Activated T-cell treated with anti-CD3 and anti-CD28 coated beads for 48 hours (primary cell): ENCODE measurements around the gene ZDHHC13.
A peak's percentile ranks its signal among the peaks of the same experiment; 100 is the strongest.

Experiments used
- DNase-seq: peaks from one replicate; pipeline ENCODE4 v3.0.0-alpha.2; 2020; ENCODE audit warnings: low read depth

ZDHHC13 gene

GRCh38 chr11:19116971-19117759 lies at the start of gene ZDHHC13:
TSS of gene ZDHHC13 (plus strand) at chr11:19117168. CDS start at chr11:19117250, 82 bp downstream.
- peak; percentile 94 for DNase-seq

GRCh38 chr11:19071255-19071654 lies 45.7 kb upstream of the ZDHHC13 start:
- peak; percentile 40 for DNase-seq

- DNase-seq = no peak
Measured at GRCh38 chr11:19072464-19072863, 44.5 kb upstream of the ZDHHC13 start.

- no peak for DNase-seq
Measured at GRCh38 chr11:19073454-19074415, 43.2 kb upstream of the ZDHHC13 start.

GRCh38 chr11:19075636-19076035 lies 41.3 kb upstream of the ZDHHC13 start:
- no peak for DNase-seq

- DNase-seq = peak; percentile 47
Measured at GRCh38 chr11:19076744-19077589, 40.0 kb upstream of the ZDHHC13 start.

GRCh38 chr11:19077965-19078364 lies 39.0 kb upstream of the ZDHHC13 start:
- DNase-seq = no peak

- no peak for DNase-seq
Measured at GRCh38 chr11:19079643-19080440, 37.1 kb upstream of the ZDHHC13 start.

- DNase-seq = no peak
Measured at GRCh38 chr11:19080579-19080993, 36.4 kb upstream of the ZDHHC13 start.

- DNase-seq = no peak
Measured at GRCh38 chr11:19083166-19083565, 33.8 kb upstream of the ZDHHC13 start.

- DNase-seq = no peak
Measured at GRCh38 chr11:19084661-19085315, 32.2 kb upstream of the ZDHHC13 start.

- no peak for DNase-seq
Measured at GRCh38 chr11:19087658-19088057, 29.3 kb upstream of the ZDHHC13 start.

GRCh38 chr11:19088791-19089190 lies 28.2 kb upstream of the ZDHHC13 start:
- no peak for DNase-seq

GRCh38 chr11:19089421-19089820 lies 27.5 kb upstream of the ZDHHC13 start:
- no peak for DNase-seq

GRCh38 chr11:19091366-19091765 lies 25.6 kb upstream of the ZDHHC13 start:
- DNase-seq = no peak

GRCh38 chr11:19092342-19092741 lies 24.6 kb upstream of the ZDHHC13 start:
- no peak for DNase-seq

- no peak for DNase-seq
Measured at GRCh38 chr11:19092850-19093249, 24.1 kb upstream of the ZDHHC13 start.

- no peak for DNase-seq
Measured at GRCh38 chr11:19093976-19094375, 23.0 kb upstream of the ZDHHC13 start.

- no peak for DNase-seq
Measured at GRCh38 chr11:19094859-19095258, 22.1 kb upstream of the ZDHHC13 start.

- DNase-seq = no peak
Measured at GRCh38 chr11:19099093-19099492, 17.9 kb upstream of the ZDHHC13 start.

- DNase-seq = no peak
Measured at GRCh38 chr11:19100885-19101284, 16.1 kb upstream of the ZDHHC13 start.
